ENCODE measurements around the gene PPARG. TPM values are rescaled to one million over a fixed set of nuclear protein-coding genes. Genes with fewer than 3 reads are reported as not detected.

Gene PPARG
- total and polyA plus RNA-seq, 7 donors = 9.7 to 111 (median 17.8) TPM

DNA sequence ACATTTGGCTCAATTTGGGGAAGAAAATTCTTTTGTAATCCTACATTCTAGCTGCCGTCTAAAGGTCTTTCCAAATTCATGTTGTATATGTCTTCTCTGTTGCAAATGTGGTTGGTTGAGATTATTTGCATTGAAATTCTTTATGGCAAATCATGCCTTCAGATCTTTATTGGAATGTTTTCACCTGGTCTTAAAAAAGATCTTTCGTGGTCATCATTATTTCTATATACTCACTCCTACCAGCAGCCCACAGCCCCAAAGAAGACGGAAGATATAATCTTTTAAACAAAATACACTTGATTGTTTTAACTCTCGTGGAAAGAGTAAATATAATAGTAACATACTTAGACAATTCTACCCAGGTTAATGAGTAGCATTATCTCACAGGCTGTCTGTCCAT lies 41.5 kb upstream of the PPARG start:
- WGBS, 2 donors = 73 to 79% methylated on average over 4 of the region's 4 CpGs

GRCh38 chr3:12249519-12249918 lies 39.4 kb upstream of the PPARG start:
- Histone ChIP-seq H3K4me1 (no peaks in the 10 kb centered on the region), H3K36me3 (no peaks in the 10 kb centered on the region), H3K4me3 (no peak overlapping the region), H3K27ac (no peak overlapping the region), H3K27me3 (no peaks in the 10 kb centered on the region), H3K9me3 (peaks cover 0 to 4% (median 0%) of the 10 kb centered on the region in 4 donors)
- 95 to 98% methylated on average over 2 of the region's 2 CpGs for WGBS, 2 donors
- intact Hi-C loops (cut with DNase I) = no loop called here
- DNase-seq = no peak
- TF ChIP-seq, protein P1, sequence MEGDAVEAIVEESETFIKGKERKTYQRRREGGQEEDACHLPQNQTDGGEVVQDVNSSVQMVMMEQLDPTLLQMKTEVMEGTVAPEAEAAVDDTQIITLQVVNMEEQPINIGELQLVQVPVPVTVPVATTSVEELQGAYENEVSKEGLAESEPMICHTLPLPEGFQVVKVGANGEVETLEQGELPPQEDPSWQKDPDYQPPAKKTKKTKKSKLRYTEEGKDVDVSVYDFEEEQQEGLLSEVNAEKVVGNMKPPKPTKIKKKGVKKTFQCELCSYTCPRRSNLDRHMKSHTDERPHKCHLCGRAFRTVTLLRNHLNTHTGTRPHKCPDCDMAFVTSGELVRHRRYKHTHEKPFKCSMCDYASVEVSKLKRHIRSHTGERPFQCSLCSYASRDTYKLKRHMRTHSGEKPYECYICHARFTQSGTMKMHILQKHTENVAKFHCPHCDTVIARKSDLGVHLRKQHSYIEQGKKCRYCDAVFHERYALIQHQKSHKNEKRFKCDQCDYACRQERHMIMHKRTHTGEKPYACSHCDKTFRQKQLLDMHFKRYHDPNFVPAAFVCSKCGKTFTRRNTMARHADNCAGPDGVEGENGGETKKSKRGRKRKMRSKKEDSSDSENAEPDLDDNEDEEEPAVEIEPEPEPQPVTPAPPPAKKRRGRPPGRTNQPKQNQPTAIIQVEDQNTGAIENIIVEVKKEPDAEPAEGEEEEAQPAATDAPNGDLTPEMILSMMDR (IDR thresholded peaks at IDR 0.05) = no peak
- no peak for TF ChIP-seq POLR2AphosphoS5 (IDR thresholded peaks at IDR 0.05)
- no peak for TF ChIP-seq EP300 (IDR thresholded peaks at IDR 0.05)
- TF ChIP-seq POLR2A (IDR thresholded peaks at IDR 0.05) = no peak

More for the DNA sequence above, 41.5 kb upstream of the PPARG start:
- Histone ChIP-seq H3K4me1 (no peaks in the 10 kb centered on the region), H3K36me3 (no peaks in the 10 kb centered on the region), H3K4me3 (no peak overlapping the region), H3K9me3 (peaks cover 0 to 4% (median 0%) of the 10 kb centered on the region in 4 donors), H3K27ac (no peak overlapping the region), H3K27me3 (no peaks in the 10 kb centered on the region)
- intact Hi-C loops (cut with DNase I) = no loop called here
- no peak for DNase-seq
- TF ChIP-seq POLR2A (IDR thresholded peaks at IDR 0.05) = no peak
- TF ChIP-seq, protein P1 (IDR thresholded peaks at IDR 0.05) = no peak

DNA sequence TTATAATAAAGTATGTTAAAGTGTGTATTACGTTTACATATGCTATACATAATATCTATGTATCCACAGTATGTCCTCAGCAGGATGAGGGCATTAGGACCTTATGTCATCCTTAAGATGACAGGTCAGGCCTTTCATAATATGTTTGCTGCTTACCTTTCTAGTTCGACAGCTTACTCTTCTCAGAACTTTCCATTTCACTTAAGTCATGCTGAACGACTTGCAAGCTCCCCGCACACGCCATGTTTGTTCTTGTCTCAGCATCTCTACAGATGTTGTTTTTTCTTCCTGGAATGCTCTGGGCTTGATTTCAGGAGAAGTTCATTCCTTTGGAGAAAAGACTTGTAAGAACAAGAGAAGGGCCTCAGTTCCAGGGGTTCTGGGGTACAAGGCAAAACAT lies 36.0 kb upstream of the PPARG start:
- no peaks in the 10 kb centered on the region for H3K4me1 ChIP-seq
- no peak for DNase-seq
- WGBS, 2 donors = 87 to 90% methylated on average over 5 of the region's 5 CpGs
- no peak overlapping the region for H3K4me3 ChIP-seq
- H3K9me3 ChIP-seq = peaks cover 0 to 4% (median 0%) of the 10 kb centered on the region in 4 donors
- H3K27me3 ChIP-seq = no peaks in the 10 kb centered on the region
- no peaks in the 10 kb centered on the region for H3K36me3 ChIP-seq
- H3K27ac ChIP-seq = no peak overlapping the region
- no peak for TF ChIP-seq EP300 (IDR thresholded peaks at IDR 0.05)
- TF ChIP-seq, protein P1 (IDR thresholded peaks at IDR 0.05) = no peak
- no peak for TF ChIP-seq POLR2A (IDR thresholded peaks at IDR 0.05)
- no peak for TF ChIP-seq POLR2AphosphoS5 (IDR thresholded peaks at IDR 0.05)
- intact Hi-C loops (cut with DNase I) = no loop called here

GRCh38 chr3:12253516-12254343 lies 35.1 kb upstream of the PPARG start:
- H3K27me3 ChIP-seq = no peaks in the 10 kb centered on the region
- no peak overlapping the region for H3K27ac ChIP-seq
- TF ChIP-seq, protein P1 (IDR thresholded peaks at IDR 0.05) = no peak
- TF ChIP-seq POLR2A (IDR thresholded peaks at IDR 0.05) (no peak), POLR2AphosphoS5 (IDR thresholded peaks at IDR 0.05) (no peak), EP300 (IDR thresholded peaks at IDR 0.05) (no peak)
- no peaks in the 10 kb centered on the region for H3K36me3 ChIP-seq
- no peaks in the 10 kb centered on the region for H3K4me1 ChIP-seq
- no peak overlapping the region for H3K4me3 ChIP-seq
- intact Hi-C loops (cut with DNase I) = no loop called here
- peaks cover 0 to 4% (median 0%) of the 10 kb centered on the region in 4 donors for H3K9me3 ChIP-seq
- 48 to 53% methylated on average over 10 of the region's 10 CpGs for WGBS, 2 donors
- no peak for DNase-seq

Data from sigmoid colon (tissue), 7 donors.